Testis (tissue), 3 donors: ENCODE results near the gene MMP25. TPM values are rescaled to one million over a fixed set of nuclear protein-coding genes. Genes with fewer than 3 reads are reported as not detected.

Experiments used
- DNase-seq: peaks from one replicate; pipeline ENCODE4 v3.0.0-alpha.2; 2019
- H3K27ac ChIP-seq, 2 donors: fragments of 200-600 bp; sonication (generic); one replicate each; pipeline ENCODE4 v1.5.1; 2019
- H3K27me3 ChIP-seq: fragments of 200-600 bp; sonication (generic); one replicate; pipeline ENCODE4 v1.5.1; 2019
- H3K36me3 ChIP-seq: fragments of 200-600 bp; sonication (generic); one replicate; pipeline ENCODE4 v1.5.1; 2017; ENCODE audit warnings: low read depth; ENCODE audit errors: missing control alignments
- H3K4me1 ChIP-seq: fragments of 200-600 bp; sonication (generic); one replicate; pipeline ENCODE4 v1.5.1; 2019
- H3K4me3 ChIP-seq, 2 donors: fragments of 200-600 bp; sonication (generic); one replicate each; pipeline ENCODE4 v1.5.1; 2017 to 2019
- H3K9me3 ChIP-seq: fragments of 200-600 bp; sonication (generic); one replicate; pipeline ENCODE4 v1.5.1; 2017
- CTCF ChIP-seq, 3 experiments: fragments of 450-650 bp in 2 of 3; fragments of 200-600 bp in 1 of 3; sonication (generic) in 1 of 3; IDR thresholded peaks; one replicate each; pipeline ENCODE4 v1.5.1; 2016 to 2019; ENCODE audit warnings: antibody characterized with exemption in 3 of 3, mild to moderate bottlenecking in 2 of 3, moderate library complexity in 1 of 3
- POLR2A ChIP-seq: fragments of 450-650 bp; IDR thresholded peaks from one replicate; pipeline ENCODE4 v1.6.1; 2017; ENCODE audit warnings: antibody characterized with exemption, mild to moderate bottlenecking, moderate library complexity
- WGBS, 2 donors: methylation state at CpG; one replicate each; pipeline ENCODE4 v1.1.5; 2018; 5-methylcytosine and 5-hydroxymethylcytosine counted together
- intact Hi-C: fragments of 100-400 bp; cut with DNase I; formaldehyde crosslinking; loops from one replicate; pipeline ENCODE4 v1.15.1; 2023; ENCODE audit warnings: low total_unique reads
- polyA plus RNA-seq: library from polyadenylated mRNA; stranded (reverse); fragments of 350-450 nt; fragmentation: Illumina TruSeq; extraction: RNeasy Lipid Tissue Mini Kit (QIAGEN cat#74804); gene quantifications from one replicate; pipeline ENCODE4 v1.2.3, GENCODE V29; 2014; ENCODE audit warnings: low read depth, low replicate concordance; ENCODE audit not compliant: insufficient read depth
- total RNA-seq, 2 donors: library from RNA; depleted of rRNA; stranded (reverse); fragments of >200 nt; gene quantifications; one replicate each; pipeline ENCODE4 v1.2.3, GENCODE V29; 2016

The MMP25 gene
- total and polyA plus RNA-seq, 3 donors from 2014 or later = 0.53 to 1.5 (median 0.62) TPM

- H3K4me3 ChIP-seq = peak overlapping the region; percentile 15 to 43
- WGBS, 2 donors = 79 to 85% methylated on average over 27 to 37 of the region's 71 CpGs
- TF ChIP-seq CTCF (IDR thresholded peaks at IDR 0.05) (no peak), POLR2A (no peak)
- H3K27ac ChIP-seq = no peak overlapping the region
- no peaks in the 10 kb centered on the region for H3K9me3 ChIP-seq
- peaks cover 20% of the 10 kb centered on the region for H3K4me1 ChIP-seq
- intact Hi-C loops = no loop called here
- no peaks in the 10 kb centered on the region for H3K36me3 ChIP-seq
- no peak for DNase-seq
- H3K27me3 ChIP-seq = no peaks in the 10 kb centered on the region
Measured at GRCh38 chr16:3088925-3089716, 42.8 kb downstream of the MMP25 start.

- 65 to 81% methylated on average over 47 to 77 of the region's 81 CpGs for WGBS, 2 donors
- H3K4me3 ChIP-seq = peak overlapping the region; percentile 15 to 43
- peaks cover 20% of the 10 kb centered on the region for H3K4me1 ChIP-seq
- no peak for DNase-seq
- intact Hi-C loops = no loop called here
- H3K9me3 ChIP-seq = no peaks in the 10 kb centered on the region
- H3K27me3 ChIP-seq = no peaks in the 10 kb centered on the region
- no peak overlapping the region for H3K27ac ChIP-seq
- H3K36me3 ChIP-seq = no peaks in the 10 kb centered on the region
- TF ChIP-seq CTCF (IDR thresholded peaks at IDR 0.05) = no peak
- TF ChIP-seq POLR2A = no peak
Measured at GRCh38 chr16:3089717-3090592, 43.6 kb downstream of the MMP25 start.

- 93% methylated on average over 5 to 8 of the region's 8 CpGs for WGBS, 2 donors
- DNase-seq = no peak
- no peaks in the 10 kb centered on the region for H3K36me3 ChIP-seq
- H3K27me3 ChIP-seq = no peaks in the 10 kb centered on the region
- peaks cover 14% of the 10 kb centered on the region for H3K4me1 ChIP-seq
- intact Hi-C loops = no loop called here
- no peak overlapping the region for H3K27ac ChIP-seq
- H3K9me3 ChIP-seq = no peaks in the 10 kb centered on the region
- TF ChIP-seq CTCF (IDR thresholded peaks at IDR 0.05) = no peak
- TF ChIP-seq POLR2A = no peak
- H3K4me3 ChIP-seq = no peak overlapping the region
Measured at GRCh38 chr16:3091551-3091950, 45.2 kb downstream of the MMP25 start.

- peaks cover 9% of the 10 kb centered on the region for H3K4me1 ChIP-seq
- no peak for DNase-seq
- TF ChIP-seq CTCF (IDR thresholded peaks at IDR 0.05) (no peak), POLR2A (no peak)
- 56 to 93% methylated on average over 3 to 20 of the region's 20 CpGs for WGBS, 2 donors
- H3K36me3 ChIP-seq = no peaks in the 10 kb centered on the region
- no peak overlapping the region for H3K4me3 ChIP-seq
- no peaks in the 10 kb centered on the region for H3K9me3 ChIP-seq
- intact Hi-C loops = no loop called here
- no peaks in the 10 kb centered on the region for H3K27me3 ChIP-seq
- no peak overlapping the region for H3K27ac ChIP-seq
Measured at GRCh38 chr16:3092501-3092941, 46.2 kb downstream of the MMP25 start.
